SW 1271 (cell line): Measurements from ENCODE around the gene ZNF83.
"Not testable (repeated sequence)": the region's sequence is repeated elsewhere in the genome, so short reads cannot be mapped to it uniquely, and the experiment has no call there.

Source experiments
- DNase-seq, 2 experiments: peaks; one replicate each; lab custom pipeline; 2025; lab: John Stamatoyannopoulos, UW

Gene ZNF83

GRCh38 chr19:52569638-52569999, 68.5 kb downstream of the ZNF83 start:
- not testable (repeated sequence) for DNase-seq

GRCh38 chr19:52567921-52568320, 70.2 kb downstream of the ZNF83 start:
- no peak for DNase-seq

GRCh38 chr19:52566588-52566987, 71.6 kb downstream of the ZNF83 start:
- DNase-seq: peak; percentile 9 to 27

DNA sequence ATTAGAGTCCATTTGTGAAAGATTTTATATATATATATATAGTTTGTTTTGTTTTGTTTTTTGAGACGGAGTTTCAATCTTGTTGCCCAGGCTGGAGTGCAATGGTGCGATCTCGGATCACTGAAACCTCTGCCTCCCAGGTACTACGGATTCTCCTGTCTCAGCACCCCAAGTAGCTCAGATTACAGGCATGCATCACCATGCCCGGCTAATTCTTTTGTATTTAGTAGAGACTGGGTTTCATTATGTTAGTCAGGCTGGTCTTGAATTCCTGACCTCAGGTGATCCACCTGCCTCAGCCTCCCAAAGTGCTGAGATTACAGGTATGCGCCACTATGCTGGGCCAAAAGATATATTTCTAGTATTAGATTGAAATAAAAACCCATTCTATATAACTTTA, 72.0 kb downstream of the ZNF83 start:
- no peak for DNase-seq
